GM06990 (cell line): ENCODE measurements around the gene HOXC11.

ENCODE experiments used
- DNase-seq: peaks from one replicate; pipeline ENCODE4 v3.0.0-alpha.2; 2011; ENCODE audit not compliant: insufficient read length; ENCODE audit errors: extremely low read depth
- H3K27me3 ChIP-seq: replicated peaks from 2 replicates; pipeline ENCODE4 v1.6.0; 2011; ENCODE audit warnings: low read length; ENCODE audit not compliant: control insufficient read depth, insufficient read depth
- H3K36me3 ChIP-seq: 2 replicates; pipeline ENCODE4 v1.5.1; 2011; ENCODE audit warnings: low read length; ENCODE audit not compliant: control insufficient read depth, insufficient read depth
- H3K4me3 ChIP-seq: replicated peaks from 2 replicates; pipeline ENCODE4 v1.5.1; 2011; ENCODE audit warnings: low read depth, mild to moderate bottlenecking, control low read depth, low read length
- TF ChIP-seq, protein P1 (sequence below): IDR thresholded peaks from 2 replicates; pipeline ENCODE4 v1.5.1; 2011; ENCODE audit warnings: low read length, control low read depth, mild to moderate bottlenecking, inconsistent platforms; ENCODE audit not compliant: insufficient read depth, poor library complexity, severe bottlenecking

The HOXC11 gene

DNA sequence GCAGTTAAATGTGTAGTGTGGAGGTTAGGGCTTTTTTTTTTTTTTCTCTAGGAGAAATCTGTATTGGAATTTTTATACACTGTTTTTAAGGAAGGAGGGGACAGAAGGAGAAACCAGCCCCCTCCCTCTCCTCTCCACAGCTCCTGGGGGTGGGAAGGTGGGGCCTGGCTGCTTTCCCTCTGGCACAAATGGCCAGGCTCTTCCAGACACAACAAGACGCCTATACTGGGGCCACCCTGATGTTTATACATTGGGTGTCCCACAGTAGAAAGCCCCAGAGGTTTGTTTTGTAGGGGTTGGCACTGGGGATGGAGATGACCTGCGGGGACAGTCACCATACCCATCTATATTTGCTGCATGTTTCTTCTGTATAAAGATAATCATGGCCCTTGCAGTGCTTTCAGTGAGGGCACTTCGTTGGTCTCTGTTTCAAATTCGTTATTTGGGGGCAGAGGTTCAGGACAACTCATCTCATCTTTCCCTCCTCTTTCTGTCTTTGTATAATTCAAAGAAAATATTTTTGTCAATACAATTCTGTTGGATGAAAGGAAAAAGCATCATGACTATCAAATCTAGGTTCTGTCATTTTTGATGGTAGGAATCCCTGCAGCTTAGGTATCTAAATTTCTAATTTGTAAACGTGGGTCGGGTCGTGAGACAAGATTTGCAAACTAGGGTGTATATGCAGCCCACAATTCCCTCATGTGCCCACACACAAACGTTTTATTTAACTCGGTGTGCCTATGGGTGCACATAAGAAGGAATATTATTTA lies 4.1 kb downstream of the HOXC11 start:
- Histone ChIP-seq H3K27me3 (no peaks in the 10 kb centered on the region; the same call in none of the 2 replicates), H3K36me3 (no peaks in the 10 kb centered on the region), H3K4me3 (no peak overlapping the region)
- DNase-seq: no peak
- TF ChIP-seq, protein P1, sequence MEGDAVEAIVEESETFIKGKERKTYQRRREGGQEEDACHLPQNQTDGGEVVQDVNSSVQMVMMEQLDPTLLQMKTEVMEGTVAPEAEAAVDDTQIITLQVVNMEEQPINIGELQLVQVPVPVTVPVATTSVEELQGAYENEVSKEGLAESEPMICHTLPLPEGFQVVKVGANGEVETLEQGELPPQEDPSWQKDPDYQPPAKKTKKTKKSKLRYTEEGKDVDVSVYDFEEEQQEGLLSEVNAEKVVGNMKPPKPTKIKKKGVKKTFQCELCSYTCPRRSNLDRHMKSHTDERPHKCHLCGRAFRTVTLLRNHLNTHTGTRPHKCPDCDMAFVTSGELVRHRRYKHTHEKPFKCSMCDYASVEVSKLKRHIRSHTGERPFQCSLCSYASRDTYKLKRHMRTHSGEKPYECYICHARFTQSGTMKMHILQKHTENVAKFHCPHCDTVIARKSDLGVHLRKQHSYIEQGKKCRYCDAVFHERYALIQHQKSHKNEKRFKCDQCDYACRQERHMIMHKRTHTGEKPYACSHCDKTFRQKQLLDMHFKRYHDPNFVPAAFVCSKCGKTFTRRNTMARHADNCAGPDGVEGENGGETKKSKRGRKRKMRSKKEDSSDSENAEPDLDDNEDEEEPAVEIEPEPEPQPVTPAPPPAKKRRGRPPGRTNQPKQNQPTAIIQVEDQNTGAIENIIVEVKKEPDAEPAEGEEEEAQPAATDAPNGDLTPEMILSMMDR: no peak

DNA sequence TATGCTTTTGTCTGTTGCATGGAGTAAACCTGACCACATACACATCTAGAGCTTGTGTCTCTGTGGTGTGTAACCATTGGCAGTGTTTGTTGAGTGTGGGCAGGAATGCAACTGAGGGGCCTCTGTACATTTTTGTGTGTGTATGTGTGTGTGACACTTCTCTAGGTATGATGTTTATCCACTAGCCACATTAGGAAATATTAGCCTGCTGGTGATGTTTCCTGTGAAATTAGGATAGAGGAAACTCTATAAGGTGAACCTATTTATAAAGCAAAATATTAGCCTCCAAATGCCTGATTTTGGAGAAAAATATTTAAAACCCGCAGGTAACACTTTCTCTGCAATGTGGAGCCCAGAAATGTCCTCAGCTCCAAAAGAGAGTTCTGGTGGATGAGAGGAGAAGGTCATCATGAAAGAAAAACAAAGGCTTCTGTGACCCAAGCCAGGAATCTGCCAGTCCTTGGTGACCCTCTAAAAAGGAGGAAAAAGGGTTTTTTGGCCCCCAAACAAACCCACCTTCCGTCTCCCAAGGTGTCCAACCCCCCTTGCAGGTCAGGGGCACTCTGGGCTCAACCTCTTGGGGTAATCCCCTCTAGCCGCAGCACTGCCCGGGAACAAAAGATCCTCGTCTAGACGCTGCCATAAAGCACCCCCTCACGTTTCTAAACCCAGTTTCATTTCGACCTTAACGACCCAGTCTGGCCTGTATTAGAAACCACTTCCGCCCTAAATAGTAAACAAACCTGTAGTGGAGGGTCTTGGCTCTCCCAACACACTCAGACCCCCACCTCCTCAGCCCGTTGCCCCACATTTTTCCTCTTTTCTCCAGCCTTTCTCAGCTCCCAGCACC lies 4.9 kb downstream of the HOXC11 start:
- no peak for DNase-seq
- H3K27me3 ChIP-seq: no peaks in the 10 kb centered on the region; the same call in none of the 2 replicates

DNA sequence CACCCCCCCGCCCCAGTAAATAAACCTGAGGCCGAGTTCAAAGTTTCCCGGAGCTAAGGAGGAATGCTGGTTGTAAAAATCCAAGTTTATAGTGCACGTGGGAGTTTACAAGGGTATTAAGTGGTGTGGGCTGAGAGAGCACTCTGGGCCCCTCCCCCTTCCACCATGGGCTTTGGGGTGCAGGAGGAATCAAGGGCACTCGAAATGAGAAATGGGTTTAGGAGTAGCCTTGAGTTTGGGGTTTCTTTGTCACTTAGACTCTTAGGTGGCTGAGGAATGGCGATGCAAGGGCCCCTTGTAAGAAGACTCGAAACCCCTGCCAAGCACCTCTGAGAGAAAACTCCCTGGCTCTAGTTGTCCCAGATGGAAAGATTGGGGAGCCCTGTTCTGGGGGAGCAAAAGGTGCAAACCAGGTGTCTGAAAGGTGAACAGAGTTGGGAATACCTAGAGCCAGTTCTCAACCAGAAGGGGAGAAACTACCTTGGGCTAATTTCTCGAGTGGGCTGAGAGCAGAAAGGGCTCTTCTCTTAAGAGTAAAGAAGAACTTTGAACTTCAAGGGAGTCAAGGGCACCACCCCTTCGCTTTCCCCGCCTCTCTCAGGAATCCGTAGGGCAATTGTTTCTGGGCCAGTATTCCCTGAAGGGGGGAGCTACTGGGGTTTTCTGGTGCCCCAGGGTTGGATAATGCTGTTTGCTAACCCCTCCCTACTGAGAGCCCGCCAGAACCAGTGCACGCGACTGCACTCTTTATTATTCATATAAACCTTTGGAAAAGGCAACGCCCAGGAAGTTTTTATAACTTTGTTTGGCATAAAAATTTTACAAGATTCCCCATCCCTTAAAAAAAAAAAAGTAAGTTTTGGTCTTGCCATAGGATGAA lies 5.8 kb downstream of the HOXC11 start:
- Histone ChIP-seq H3K36me3 (no peaks in the 10 kb centered on the region), H3K27me3 (no peaks in the 10 kb centered on the region; the same call in none of the 2 replicates), H3K4me3 (no peak overlapping the region)
- no peak for DNase-seq
- TF ChIP-seq, protein P1: no peak

More for the DNA sequence above, 4.9 kb downstream of the HOXC11 start:
- TF ChIP-seq, protein P1: no peak
- H3K4me3 ChIP-seq: no peak overlapping the region
- H3K36me3 ChIP-seq: no peaks in the 10 kb centered on the region

DNA sequence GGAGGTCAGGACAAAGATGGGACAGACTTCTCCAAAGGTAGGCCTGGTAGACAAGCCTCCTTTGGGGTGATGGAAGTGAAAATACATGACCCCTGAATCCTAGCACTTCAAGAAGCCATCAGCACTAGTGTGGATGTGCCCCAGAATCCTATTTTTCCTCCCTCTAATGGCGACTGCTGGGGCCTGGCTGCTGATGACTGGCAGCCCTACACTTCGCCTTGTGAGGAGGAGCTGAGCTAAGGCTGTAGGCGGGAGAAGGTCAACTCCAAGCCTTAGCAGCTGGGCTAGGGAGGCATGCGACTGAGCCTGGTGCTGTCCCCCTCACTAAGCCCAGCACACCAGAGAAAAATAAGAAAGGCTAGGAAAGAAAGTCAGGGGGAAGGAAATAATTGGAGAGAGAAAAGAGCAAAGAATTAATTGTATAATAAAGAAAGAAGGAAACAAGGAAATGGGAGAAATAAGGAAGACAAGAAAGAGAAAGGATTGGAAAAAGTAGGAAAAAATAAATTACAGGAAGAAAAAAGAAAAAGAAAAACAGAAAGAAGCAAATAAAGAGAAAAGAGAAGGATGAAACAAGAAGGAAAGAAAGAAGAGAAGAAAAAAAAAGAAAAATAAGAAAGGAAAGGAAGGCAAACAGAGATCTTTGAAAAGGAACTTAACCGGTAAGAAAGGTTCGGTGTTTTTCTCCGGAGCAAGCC lies 7.3 kb downstream of the HOXC11 start:
- no peak for DNase-seq
- TF ChIP-seq, protein P1: no peak
- Histone ChIP-seq H3K36me3 (no peaks in the 10 kb centered on the region), H3K27me3 (peaks cover under 1% of the 10 kb centered on the region), H3K4me3 (no peak overlapping the region)

DNA sequence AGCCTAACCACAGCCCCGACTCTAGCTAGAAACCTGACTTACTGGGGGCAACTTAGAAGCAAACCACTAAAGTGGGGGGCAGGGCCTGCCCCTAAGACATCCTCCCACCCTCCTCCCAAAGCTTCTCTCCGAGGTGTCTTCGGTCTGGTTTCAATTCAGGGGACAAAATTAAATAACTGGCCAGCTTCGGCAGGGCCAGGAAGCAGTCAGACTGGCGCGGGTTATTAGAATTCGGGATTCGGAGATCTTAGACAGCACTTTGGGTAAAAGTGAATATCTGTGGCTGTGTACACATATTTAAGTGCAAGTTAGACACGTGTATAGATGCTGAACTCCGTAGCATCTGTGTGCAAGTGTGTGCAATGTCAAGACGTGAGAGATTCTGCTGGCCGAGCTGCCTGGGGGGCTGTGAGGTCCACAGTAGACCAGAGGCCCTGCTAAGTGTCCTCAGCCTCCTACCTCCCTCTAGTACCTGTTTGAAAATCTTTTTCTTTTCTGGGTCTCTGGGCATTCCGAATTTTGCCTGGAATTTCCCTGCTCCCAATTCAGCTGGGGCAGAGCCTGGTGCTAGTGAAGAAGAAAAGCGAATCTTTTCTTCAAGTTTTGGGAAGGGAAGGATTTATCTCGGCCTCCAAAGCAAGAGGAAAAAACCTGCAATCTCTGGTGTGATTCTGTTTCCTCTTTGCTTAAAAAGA lies 8.0 kb downstream of the HOXC11 start:
- TF ChIP-seq, protein P1: no peak
- Histone ChIP-seq H3K27me3 (peaks cover 2% of the 10 kb centered on the region), H3K4me3 (no peak overlapping the region), H3K36me3 (no peaks in the 10 kb centered on the region)
- no peak for DNase-seq
